Renal cortex interstitium (tissue), 11 donors: ENCODE data around the gene PAFAH1B2. TPM values are rescaled to one million over a fixed set of nuclear protein-coding genes. Genes with fewer than 3 reads are reported as not detected.

Source experiments
- DNase-seq, 11 donors: peaks; one replicate each; pipeline ENCODE4 v3.0.0-alpha.2; 2013; ENCODE audit warnings: low read depth in 9 of 11, low spot score in 4 of 11; ENCODE audit errors: extremely low read depth in 1 of 11
- polyA plus RNA-seq, 3 donors: library from polyadenylated mRNA; unstranded; fragments of 120-200 nt; gene quantifications; one replicate each; pipeline ENCODE4 v1.2.1, GENCODE V29; 2013; ENCODE audit not compliant: insufficient read length in 3 of 3

Gene PAFAH1B2
- polyA plus RNA-seq, 3 donors = 75.0 to 80.0 (median 76.7) TPM

DNA sequence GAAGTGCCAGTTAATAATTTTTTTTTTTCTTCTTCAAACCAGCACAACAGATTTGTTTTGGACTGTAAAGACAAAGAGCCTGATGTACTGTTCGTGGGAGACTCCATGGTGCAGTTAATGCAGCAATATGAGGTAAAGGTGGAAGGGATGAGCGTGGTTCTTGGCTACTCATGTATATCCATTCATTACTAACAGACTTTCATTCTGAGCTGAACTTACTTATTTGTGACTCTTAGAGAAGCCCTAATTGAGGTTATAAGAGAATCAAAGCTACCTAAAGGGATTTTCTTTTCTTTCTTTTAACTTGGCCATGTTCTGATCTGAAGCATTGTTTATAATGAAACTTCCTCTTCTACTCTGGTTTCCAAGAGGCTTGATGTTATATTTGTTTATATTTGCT is 15.8 kb downstream of the PAFAH1B2 start:
- no peak for DNase-seq

DNA sequence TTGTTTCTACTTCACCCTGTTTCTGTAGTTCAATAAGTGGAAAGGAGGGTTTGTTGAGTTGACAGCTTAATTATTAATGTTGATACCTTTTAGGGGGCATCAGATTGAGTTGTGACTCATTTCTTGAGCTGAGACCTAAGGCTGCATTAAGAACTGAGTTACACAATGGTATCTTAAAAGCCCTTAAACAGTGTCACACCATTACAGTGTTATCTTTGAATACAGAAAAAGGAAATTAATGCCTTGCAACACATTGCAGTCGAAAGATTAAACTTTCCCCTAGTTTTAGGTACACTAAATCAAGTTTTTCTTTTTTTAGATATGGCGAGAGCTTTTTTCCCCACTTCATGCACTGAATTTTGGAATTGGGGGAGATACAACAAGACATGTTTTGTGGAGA is 16.7 kb downstream of the PAFAH1B2 start:
- no peak for DNase-seq

DNA sequence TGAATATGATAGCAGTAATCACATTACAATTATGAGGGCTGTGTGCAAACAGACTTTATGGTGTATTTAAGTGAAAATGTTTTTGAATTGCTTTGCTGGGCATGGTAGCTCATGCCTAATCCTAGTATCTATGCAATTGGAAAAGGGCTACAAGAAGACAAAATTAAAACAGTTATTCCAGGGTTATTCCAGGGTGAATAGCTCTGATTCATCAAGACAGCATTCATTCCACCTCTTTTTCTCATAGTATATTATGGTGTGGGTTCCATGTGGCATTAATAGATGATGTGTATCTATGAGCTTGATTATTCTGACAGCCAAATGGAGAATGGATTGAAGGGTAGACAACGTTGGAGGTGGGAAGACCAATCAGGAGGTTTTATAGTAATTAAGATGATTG is 22.4 kb downstream of the PAFAH1B2 start:
- no peak for DNase-seq

DNA sequence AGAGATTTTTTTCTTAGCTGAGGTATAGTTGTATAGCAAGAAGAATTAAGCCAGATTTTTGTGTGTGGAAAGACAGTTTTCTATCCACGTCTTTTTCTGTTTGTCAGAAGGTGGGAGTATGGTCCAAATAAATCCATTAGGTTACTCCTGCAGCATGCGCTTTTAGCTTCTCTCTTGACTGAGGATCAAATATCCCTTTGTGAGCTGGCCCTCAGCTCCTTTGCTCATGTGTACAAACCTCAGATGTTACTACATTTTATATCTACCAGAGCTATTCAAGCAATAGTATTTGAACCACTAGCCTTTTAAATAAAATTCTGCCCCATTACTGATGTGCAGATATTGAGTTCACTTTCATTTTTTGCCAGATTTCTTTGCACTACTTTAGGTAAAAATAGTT is 25.6 kb downstream of the PAFAH1B2 start:
- DNase-seq = peak in 1 of 11 donors; percentile 18

DNA sequence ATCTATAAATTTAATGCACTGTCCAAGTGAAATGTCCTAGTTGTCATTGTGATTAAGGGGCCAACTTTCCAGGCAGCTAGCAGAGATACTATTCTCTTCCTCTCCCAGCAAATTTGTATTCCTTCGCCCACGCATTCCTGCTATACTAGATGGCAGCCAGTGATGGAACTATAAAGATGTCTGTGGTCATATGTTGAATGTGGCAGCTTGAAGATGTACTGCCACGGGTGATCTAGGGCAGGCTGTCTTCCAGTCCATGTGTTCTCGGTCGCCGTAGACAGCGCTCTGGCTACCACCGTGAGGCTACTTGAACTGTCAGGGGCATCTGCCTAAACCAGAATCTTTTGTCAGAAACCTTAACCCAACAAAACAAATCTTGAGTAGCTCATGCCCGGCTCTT is 26.1 kb downstream of the PAFAH1B2 start:
- DNase-seq = peak in 4 of 11 donors; percentile 60 to 77 (median 70)

DNA sequence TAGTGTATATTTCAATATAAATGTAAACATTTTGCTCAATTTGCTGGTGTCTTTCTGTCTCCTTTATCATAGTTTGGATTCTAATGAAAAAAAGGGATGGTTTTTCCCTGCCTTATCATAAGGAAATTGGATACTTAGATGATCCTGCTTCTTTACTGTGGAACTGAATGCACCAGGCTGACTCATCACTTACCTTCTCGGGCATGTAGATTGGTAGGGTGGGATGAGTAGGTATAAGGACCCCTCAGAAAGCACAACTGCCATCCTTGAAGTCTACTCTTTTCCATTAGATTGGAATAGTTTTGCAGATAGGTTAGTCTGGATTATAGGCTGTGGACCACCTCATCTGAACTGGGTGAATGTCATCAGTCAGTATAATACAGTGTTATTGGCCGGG is 26.9 kb downstream of the PAFAH1B2 start:
- DNase-seq = no peak

DNA sequence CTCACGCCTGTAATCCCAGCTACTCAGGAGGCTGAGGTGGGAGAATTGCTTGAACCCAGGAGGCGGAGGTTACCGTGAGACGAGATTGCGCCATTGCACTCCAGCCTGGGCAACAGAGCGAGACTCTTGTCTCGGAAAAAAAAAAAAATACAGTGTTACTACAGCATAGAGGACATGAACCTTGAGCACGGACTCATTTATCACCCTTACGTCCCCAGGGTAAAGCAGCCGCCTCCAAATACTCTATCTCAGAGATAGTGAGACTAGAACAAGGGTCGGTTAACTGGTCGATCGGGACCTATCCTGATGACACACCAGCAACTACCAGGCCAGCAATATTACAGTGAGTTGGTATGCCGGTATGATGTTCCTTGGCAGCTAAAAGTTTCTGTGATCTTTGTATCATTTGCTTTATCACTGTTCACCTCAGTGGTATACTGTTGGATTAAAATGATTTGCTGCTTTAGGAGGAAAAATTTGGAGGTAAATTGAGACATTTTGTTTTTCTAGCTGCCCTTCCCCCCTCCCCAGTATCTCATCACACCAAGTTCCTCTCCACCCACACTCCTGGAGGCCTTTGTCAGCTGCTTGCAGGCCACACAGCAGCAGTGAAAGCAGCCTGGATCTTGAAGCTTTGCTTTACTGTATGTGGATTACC is 27.4 kb downstream of the PAFAH1B2 start:
- DNase-seq = no peak

DNA sequence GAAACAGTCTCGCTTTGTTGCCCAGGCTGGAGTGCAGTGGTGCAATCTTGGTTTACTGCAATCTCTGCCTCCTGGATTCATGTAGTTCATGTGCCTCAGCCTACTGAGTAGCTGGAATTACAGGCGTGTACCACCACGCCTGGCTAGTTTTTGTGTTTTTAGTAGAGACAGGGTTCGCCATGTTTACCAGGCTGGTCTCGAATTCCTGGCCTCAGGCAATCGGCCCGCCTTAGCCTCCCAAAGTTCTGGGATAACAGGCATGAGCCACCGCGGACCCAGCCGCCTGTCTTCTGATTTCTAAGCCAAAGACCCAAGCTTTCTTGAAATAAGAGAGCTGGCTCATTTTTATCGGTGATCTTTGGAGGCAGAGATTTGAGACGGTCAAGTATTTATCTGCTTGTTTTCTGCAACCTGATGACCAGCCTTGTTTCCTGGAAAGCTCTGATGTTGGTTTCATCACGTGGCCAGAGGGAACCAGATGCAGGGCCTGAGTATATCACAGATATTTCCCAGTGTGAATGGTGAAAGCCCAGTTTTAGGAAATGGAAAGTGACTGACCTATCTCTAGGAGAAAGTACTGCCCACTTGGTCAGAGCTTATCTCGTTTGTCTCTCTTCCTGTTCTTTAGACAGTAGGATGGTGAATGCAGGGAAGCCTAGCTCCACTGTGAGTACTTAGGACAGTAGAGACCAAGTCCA is 28.8 kb downstream of the PAFAH1B2 start:
- DNase-seq = no peak

DNA sequence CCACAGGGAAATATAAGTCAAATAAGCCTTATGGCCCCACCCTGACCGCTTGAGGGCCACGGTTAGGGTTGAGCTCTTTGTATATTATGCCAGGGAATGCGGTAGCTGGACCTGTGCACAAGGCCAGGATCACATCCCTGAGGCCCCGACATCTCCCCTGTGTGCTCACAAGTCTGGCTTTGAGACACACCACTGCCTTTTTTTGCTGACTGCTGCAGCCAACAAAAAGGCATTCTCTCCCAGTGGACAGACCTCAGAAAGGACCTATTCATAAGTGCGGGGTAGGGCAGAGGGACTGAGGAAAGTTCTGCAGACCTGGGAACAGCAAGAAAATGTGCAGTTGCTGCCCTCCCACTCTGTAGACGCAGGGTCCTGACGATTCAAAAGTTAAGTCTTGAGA is 31.0 kb downstream of the PAFAH1B2 start:
- no peak for DNase-seq

DNA sequence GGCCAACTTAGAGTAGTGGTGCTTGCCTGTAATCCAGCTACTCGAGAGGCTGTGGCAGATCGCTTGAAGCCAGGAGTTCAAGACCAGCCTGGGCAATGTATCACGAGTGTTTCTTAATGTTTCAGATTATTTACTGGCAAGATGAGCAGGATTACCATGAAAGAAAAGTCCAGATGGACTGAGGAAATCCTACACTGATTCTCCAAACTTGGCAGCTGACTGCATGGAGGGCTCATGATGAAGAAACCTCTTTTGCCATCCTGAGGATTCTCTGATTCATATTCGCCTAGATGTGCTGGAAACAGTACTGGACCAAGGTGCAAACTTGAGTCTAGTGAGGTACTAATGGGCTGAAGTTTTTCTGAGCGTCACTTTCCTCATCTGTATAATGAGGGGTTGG is 31.7 kb downstream of the PAFAH1B2 start:
- DNase-seq = no peak

DNA sequence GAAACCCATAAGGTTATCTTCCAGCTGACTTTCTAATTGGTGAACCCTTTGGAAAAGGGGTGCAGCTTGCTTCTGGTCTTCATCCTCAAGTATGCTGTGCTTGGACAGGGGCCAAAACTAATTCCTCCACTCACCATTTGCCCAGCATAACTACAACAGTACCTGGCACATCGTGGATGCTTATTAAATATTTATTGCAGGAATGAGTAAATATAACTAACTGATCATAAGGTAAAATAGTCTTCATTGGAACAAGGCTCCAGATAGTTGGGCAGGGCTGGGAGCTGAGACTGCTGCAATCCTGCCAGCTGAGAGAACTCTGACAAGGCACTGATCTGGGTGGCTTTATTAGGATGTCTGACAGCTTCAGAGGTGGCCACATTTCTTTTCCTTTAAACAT is 32.1 kb downstream of the PAFAH1B2 start:
- DNase-seq = no peak

DNA sequence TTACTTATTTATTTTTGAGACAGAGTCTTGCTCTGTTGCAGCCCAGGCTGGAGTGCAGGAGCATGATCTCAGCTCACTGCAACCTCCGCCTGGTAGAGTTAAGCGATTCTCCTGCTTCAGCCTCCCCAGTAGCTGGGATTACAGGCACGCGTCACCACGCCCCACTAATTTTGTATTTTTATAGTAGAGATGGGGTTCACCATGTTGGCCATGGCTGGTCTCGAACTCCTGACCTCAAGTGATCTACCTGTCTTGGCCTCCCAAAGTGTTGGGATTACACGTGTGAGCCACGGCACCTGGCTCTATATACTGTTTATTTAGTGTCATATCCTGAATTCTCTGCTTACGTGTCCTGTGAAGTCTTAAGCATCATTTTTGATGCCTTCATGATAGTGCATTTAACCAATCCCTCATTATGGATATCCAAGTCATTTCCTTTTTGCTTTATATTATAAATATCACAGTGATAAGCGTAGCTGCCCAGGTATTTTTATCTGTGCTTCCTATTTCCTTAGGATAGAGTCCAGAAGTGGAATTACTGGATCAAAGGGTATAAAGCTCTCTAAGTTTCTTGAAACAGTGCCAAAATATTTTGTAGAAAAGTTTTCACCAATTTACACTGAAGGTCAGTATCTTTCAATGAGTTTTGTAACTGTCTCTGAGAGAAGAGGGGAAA is 33.6 kb downstream of the PAFAH1B2 start:
- DNase-seq = no peak

DNA sequence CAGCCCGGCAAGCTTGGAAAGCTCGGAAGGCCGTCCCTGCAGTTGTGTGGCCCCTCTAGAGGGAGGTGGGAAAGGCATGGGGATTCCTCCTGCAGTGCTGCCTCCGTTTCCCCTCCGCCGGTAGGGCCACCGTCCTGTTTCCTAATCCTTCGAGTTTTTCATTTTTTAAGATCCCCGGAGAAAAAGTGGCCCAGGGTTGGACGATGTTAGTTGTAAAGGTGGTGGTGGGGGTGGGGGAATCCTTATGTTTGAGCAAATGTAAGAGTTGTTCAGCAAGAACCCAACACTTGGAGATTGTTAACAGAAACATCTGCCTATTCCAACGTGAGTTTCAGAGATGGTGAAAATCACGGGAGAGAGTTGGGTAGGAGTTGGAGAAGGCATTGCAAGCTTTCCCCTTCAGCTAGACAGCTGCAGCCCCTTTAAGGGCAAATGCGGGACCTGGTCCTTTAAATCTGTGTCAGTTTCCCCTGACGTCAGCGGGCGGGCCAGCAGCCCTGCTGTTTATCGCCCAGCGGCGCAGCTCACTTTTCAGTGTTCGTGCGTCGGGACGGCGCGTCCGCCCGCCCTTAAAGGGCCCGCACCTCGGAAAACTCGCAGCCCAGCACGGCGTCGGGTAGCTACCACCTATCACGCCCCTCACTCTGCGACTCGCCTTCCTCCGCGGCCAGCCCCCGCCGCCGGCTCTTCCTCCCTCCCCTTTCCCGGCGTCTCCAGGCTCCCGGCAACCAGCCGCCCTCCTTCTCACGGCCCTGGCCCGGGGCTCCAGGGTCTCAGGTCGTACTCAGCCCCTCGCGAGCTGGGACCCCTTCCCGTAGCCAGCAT is 34.3 kb downstream of the PAFAH1B2 start, which contains the start of gene SIDT2:
Gene SIDT2 (plus strand): TSS at position 534 of the 825 bp plus-strand sequence. CDS start 521 bp downstream, outside the sequence.
- peak; percentile 84 to 96 (median 94) for DNase-seq

DNA sequence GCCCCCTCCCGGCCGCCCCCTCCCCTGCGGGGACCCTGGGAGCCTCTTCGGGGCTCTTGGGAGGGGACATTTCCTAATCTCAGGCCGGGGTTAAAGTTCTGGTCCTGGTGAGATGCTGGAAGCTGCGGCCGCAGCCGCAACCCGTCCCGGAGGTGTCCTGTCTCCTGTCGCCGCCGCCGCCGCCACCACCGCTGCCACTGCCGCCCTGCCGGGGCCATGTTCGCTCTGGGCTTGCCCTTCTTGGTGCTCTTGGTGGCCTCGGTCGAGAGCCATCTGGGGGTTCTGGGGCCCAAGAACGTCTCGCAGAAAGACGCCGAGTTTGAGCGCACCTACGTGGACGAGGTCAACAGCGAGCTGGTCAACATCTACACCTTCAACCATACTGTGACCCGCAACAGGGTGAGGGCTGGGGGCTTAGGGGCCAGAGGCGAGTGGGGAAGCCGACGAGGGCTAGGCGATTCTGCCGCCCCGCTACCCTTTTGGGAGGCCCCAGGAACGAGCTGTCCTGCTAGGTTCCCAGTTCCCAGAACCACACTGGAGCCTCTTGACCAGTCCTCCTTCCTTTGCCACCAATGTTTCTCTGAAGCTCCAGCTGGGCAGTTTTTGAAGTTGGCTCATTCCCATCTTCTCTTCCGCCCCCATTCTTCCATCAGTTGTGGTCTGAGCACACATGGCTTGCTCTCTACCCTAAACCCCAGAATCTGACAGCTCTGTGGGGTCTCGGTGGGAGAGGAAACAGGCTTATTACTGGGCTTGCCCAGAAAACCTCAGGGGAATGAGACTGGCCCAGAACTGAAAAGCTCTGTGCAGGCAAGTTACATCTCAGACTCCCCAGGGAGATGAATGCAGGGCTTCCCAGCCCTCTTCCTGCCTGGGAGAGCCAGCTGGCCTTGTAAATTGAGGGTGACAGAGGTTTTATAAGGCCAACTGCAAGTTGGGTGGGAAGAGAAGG is 35.2 kb downstream of the PAFAH1B2 start:
- no peak for DNase-seq

DNA sequence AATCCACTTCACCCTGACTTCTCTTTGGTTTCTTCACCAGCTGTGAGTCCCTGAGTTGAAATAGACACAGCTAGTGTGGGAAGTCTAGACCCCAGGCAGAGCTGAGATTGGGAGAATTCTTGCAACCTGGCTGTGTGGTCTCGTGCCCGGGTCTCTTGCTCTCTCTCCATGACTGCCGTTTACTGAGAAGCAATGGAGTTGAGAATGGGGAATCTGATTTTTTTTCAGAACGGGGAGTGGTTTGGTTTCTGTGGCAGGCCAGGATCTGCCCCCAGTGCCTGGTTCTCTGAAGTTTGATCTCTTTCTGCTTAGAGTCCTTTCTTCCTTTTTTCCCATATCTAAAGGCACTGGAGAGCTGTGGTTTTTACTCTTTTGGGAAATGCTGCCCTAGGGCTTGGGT is 35.9 kb downstream of the PAFAH1B2 start:
- no peak for DNase-seq

DNA sequence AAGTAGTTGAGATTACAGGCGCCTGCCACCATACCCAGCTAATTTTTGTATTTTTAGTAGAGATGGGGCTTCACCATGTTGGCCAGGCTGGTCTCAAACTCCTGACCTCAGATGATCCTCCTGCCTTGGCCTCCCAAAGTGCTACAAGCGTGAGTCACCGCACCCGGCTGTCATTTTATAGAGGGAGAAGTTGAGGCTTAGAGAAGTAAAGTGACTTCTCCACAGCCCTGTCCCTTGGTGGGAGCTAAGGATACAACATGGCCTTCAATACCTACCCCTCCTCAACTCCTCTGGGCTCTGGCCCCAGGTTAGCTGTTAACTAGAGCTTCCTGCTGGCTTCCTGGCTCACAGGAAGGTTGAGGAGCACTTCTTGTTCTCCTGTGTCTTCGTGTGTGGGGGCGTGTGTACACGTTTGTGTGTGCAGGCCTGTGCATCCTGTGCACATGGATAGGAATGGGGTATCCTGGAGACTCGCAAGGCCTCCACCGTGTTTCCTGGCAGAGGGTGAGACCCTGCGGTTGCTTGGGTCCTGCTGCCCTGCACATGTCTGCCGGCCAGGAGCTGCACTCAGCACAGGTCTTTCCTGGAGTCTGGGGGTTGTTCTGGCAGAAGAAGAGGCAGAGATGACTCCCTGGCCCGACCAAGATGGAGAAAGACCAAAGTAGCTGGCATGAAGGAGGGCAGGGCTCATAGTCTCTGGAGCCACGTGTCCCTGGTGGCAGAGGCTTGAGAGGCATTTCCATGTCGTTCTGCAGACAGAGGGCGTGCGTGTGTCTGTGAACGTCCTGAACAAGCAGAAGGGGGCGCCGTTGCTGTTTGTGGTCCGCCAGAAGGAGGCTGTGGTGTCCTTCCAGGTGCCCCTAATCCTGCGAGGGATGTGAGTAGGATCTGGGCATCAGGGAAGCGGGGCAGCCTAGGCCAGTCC is 36.8 kb downstream of the PAFAH1B2 start:
- no peak for DNase-seq
